Neural cell (in vitro differentiated cells): Measurements from ENCODE around the gene ENOX1. TPM values are rescaled to one million over a fixed set of nuclear protein-coding genes. Genes with fewer than 3 reads are reported as not detected.
A peak's percentile ranks its signal among the peaks of the same experiment; 100 is the strongest.
"Not testable (repeated sequence)": the region's sequence is repeated elsewhere in the genome, so short reads cannot be mapped to it uniquely, and the experiment has no call there.

Experiments used
- H2AFZ ChIP-seq: fragments of 200-600, 300-800 bp; sonication (generic), shearing (Covaris generic); 2 replicates; pipeline ENCODE4 v1.6.0; 2014; ENCODE audit warnings: low read depth, mild to moderate bottlenecking, antibody characterized with exemption, low read length, moderate library complexity
- H3F3A ChIP-seq: fragments of 200-600 bp; shearing (Covaris generic); 2 replicates; pipeline ENCODE4 v1.6.1; 2016; ENCODE audit warnings: mild to moderate bottlenecking, moderate library complexity, mixed read lengths, antibody characterized with exemption, low read length; ENCODE audit not compliant: insufficient read depth, poor library complexity, severe bottlenecking
- H3K27ac ChIP-seq: fragments of 200-600, 300-800 bp; sonication (generic), shearing (Covaris generic); 2 replicates; pipeline ENCODE4 v1.5.1; 2014; ENCODE audit warnings: mild to moderate bottlenecking, low read length, moderate library complexity
- H3K27me3 ChIP-seq: fragments of 300-800, 200-600 bp; sonication (generic), shearing (Covaris generic); 2 replicates; pipeline ENCODE4 v1.6.0; 2014; ENCODE audit warnings: mild to moderate bottlenecking, low read depth, low read length, moderate library complexity; ENCODE audit not compliant: insufficient read depth
- H3K36me3 ChIP-seq: fragments of 300-800, 200-600 bp; sonication (generic), shearing (Covaris generic); 2 replicates; pipeline ENCODE4 v1.5.1; 2014; ENCODE audit warnings: mild to moderate bottlenecking, antibody characterized with exemption, low read length, moderate library complexity; ENCODE audit not compliant: insufficient read depth
- H3K4me2 ChIP-seq: fragments of 300-800, 200-600 bp; sonication (generic), shearing (Covaris generic); 2 replicates; pipeline ENCODE4 v1.6.0; 2014; ENCODE audit warnings: mild to moderate bottlenecking, low read length
- H3K4me3 ChIP-seq: fragments of 300-800, 200-600 bp; sonication (generic), shearing (Covaris generic); 2 replicates; pipeline ENCODE4 v1.5.1; 2014; ENCODE audit warnings: mild to moderate bottlenecking, low read length, moderate library complexity
- H3K79me2 ChIP-seq: fragments of 200-600 bp; shearing (Covaris generic); replicated peaks from 2 replicates; pipeline ENCODE4 v1.6.0; 2014; ENCODE audit warnings: mild to moderate bottlenecking, low read length, moderate library complexity; ENCODE audit not compliant: insufficient read depth
- H3K9ac ChIP-seq: fragments of 300-800, 200-600 bp; sonication (generic), shearing (Covaris generic); 2 replicates; pipeline ENCODE4 v1.6.1; 2016; ENCODE audit warnings: mild to moderate bottlenecking, low read length, mixed read lengths
- H3K9me2 ChIP-seq: fragments of 200-600 bp; shearing (Covaris generic); 2 replicates; pipeline ENCODE4 v1.6.1; 2016; ENCODE audit warnings: mild to moderate bottlenecking, low read length, mixed read lengths; ENCODE audit not compliant: insufficient read depth
- H3K9me3 ChIP-seq: fragments of 200-600, 300-800 bp; sonication (generic), shearing (Covaris generic); 2 replicates; pipeline ENCODE4 v1.6.1; 2016; ENCODE audit warnings: mild to moderate bottlenecking, mixed run types, low read length, moderate library complexity, mixed read lengths
- H4K20me1 ChIP-seq: fragments of 200-600 bp; shearing (Covaris generic); 2 replicates; pipeline ENCODE4 v1.6.1; 2016; ENCODE audit warnings: mild to moderate bottlenecking, mixed run types; ENCODE audit not compliant: insufficient read depth
- CTCF ChIP-seq: fragments of 450-650 bp; IDR thresholded peaks from 2 replicates; pipeline ENCODE4 v1.5.1; 2014; ENCODE audit warnings: antibody characterized with exemption, mild to moderate bottlenecking, moderate library complexity; ENCODE audit not compliant: poor library complexity, severe bottlenecking
- EP300 ChIP-seq: fragments of 450-650 bp; conservative IDR thresholded peaks from 2 replicates; pipeline ENCODE4 v1.6.1; 2014; ENCODE audit warnings: antibody characterized with exemption, mild to moderate bottlenecking, moderate library complexity; ENCODE audit not compliant: poor library complexity, severe bottlenecking
- EZH2 ChIP-seq: fragments of 200-600, 300-800 bp; shearing (Covaris generic), sonication (generic); IDR thresholded peaks from 2 replicates; pipeline ENCODE4 v1.6.1; 2014; ENCODE audit warnings: antibody characterized with exemption, low read length, borderline replicate concordance, mild to moderate bottlenecking; ENCODE audit not compliant: insufficient read depth, poor library complexity, severe bottlenecking
- MXI1 ChIP-seq: fragments of 450-650 bp; conservative IDR thresholded peaks from 2 replicates; pipeline ENCODE4 v1.6.1; 2014; ENCODE audit warnings: antibody characterized with exemption, mild to moderate bottlenecking; ENCODE audit not compliant: poor library complexity, severe bottlenecking
- POLR2AphosphoS5 ChIP-seq: IDR thresholded peaks from 2 replicates; pipeline ENCODE4 v1.6.1; 2012
- RAD21 ChIP-seq: fragments of 450-650 bp; conservative IDR thresholded peaks from 2 replicates; pipeline ENCODE4 v1.6.1; 2014; ENCODE audit warnings: antibody characterized with exemption, mild to moderate bottlenecking, moderate library complexity
- REST ChIP-seq: IDR thresholded peaks from 2 replicates; pipeline ENCODE4 v1.6.1; 2012; ENCODE audit warnings: borderline replicate concordance
- SMC3 ChIP-seq: fragments of 450-650 bp; conservative IDR thresholded peaks from 2 replicates; pipeline ENCODE4 v1.6.1; 2014; ENCODE audit warnings: antibody characterized with exemption, mild to moderate bottlenecking, moderate library complexity; ENCODE audit not compliant: poor library complexity
- TAF1 ChIP-seq: IDR thresholded peaks from 2 replicates; pipeline ENCODE4 v1.6.1; 2012; ENCODE audit warnings: low read depth
- polyA plus RNA-seq: library from polyadenylated mRNA; depleted of rRNA; stranded (reverse); fragments of >200 nt; gene quantifications from 2 replicates; pipeline ENCODE4 v1.2.3, GENCODE V29; 2014

ENOX1 gene
- polyA plus RNA-seq, 1 donor from 2014 or later = 42.6 TPM

- no peaks in the 10 kb centered on the region for H3K9me3 ChIP-seq
Observed at GRCh38 chr13:43424412-43424811, 362.4 kb downstream of the ENOX1 start.

GRCh38 chr13:43422116-43422515 is 364.7 kb downstream of the ENOX1 start:
- H3K9me2 ChIP-seq = no peaks in the 10 kb centered on the region
- no peak overlapping the region for H2AFZ ChIP-seq
- H3K4me3 ChIP-seq = peak overlapping the region; percentile 3
- H3K27me3 ChIP-seq = no peaks in the 10 kb centered on the region
- no peaks in the 10 kb centered on the region for H3F3A ChIP-seq
- no peak for TF ChIP-seq RAD21
- TF ChIP-seq EP300 = peak; percentile 62
- TF ChIP-seq EZH2 = no peak
- no peak for TF ChIP-seq TAF1
- no peak for TF ChIP-seq CTCF
- TF ChIP-seq POLR2AphosphoS5 = no peak
- TF ChIP-seq REST = no peak
- H3K27ac ChIP-seq = peak overlapping the region; percentile 57
- no peaks in the 10 kb centered on the region for H3K9me3 ChIP-seq
- H3K36me3 ChIP-seq = no peaks in the 10 kb centered on the region
- H4K20me1 ChIP-seq = no peaks in the 10 kb centered on the region
- peak overlapping the region; percentile 28 for H3K4me2 ChIP-seq
- H3K79me2 ChIP-seq = no peaks in the 10 kb centered on the region
- no peak overlapping the region for H3K9ac ChIP-seq

More at GRCh38 chr13:43424412-43424811, 362.4 kb downstream of the ENOX1 start:
- Histone ChIP-seq H2AFZ (no peak overlapping the region), H4K20me1 (no peaks in the 10 kb centered on the region), H3K4me2 (no peak overlapping the region), H3K9me2 (no peaks in the 10 kb centered on the region), H3K27me3 (no peaks in the 10 kb centered on the region), H3K36me3 (no peaks in the 10 kb centered on the region), H3K27ac (no peak overlapping the region), H3K4me3 (no peak overlapping the region), H3K79me2 (no peaks in the 10 kb centered on the region), H3K9ac (no peak overlapping the region), H3F3A (no peaks in the 10 kb centered on the region)
- TF ChIP-seq EP300 = no peak
- TF ChIP-seq CTCF = no peak
- TF ChIP-seq POLR2AphosphoS5 = no peak
- TF ChIP-seq EZH2 = no peak
- TF ChIP-seq REST = no peak
- no peak for TF ChIP-seq SMC3
- TF ChIP-seq TAF1 = no peak
- TF ChIP-seq RAD21 = no peak
- TF ChIP-seq MXI1 = no peak

GRCh38 chr13:43416842-43417241 is 369.9 kb downstream of the ENOX1 start:
- not testable (repeated sequence) for H3K9me3 ChIP-seq, H2AFZ ChIP-seq, H3K4me3 ChIP-seq, H4K20me1 ChIP-seq, H3K36me3 ChIP-seq, H3K27me3 ChIP-seq, H3K9me2 ChIP-seq, H3K27ac ChIP-seq, H3F3A ChIP-seq, H3K79me2 ChIP-seq, H3K4me2 ChIP-seq, H3K9ac ChIP-seq
